ENCODE measurements around the gene LKAAEAR1. TPM values are rescaled to one million over a fixed set of nuclear protein-coding genes. Genes with fewer than 3 reads are reported as not detected.

LKAAEAR1 gene
- total and polyA plus RNA-seq, 2 of the 13 experiments (the other 11 are each of a cell fraction or from before 2014, with no cell fraction given): not detected

DNA sequence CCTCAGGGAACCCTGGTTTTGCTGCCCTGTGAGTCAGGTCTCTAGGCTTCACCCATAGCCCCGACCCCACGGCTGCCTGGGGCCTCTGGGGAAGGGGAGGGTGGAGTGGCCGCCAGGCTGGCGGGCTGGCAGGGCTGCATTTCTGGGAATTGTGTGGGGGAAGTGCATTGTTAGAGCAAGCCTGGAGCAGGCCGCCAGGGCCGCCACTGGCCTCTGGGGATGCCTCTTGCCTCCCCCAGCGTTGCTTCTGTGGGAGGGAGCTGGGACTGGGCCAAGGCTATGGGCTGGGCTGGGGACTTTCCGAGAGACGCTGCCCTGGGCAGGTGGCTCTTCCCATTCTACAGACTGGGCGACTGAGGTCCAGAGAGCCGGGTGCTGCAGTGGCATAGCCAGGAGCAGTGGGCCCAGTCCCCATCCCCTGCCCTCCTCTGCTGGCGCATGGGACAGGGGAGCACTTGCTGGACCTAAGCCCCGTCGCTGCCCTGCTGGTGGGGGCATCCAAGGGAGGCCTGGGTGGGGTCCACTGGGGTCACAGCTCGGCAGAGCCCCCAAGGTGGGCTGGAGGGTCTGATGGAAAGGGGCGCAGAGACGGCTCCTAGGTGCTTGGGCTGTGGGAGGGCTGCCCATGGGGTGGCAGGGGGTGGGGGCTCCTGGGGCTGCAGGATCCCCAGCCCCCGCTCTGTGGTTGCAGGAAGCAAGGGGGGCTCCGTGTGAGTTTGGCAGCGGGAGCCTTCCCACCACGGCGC is 28.1 kb downstream of the LKAAEAR1 start (continued):
- TF ChIP-seq, protein P1, sequence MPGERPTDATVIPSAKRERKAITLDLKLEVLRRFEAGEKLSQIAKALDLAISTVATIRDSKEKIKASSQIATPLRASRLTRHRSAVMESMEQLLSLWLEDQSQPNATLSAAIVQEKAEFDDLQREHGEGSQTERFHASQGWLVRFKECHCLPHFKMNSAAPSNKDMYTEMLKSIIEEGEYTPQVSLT (CRISPR knock-in tag; IDR thresholded peaks at IDR 0.05; ENCODE audit: borderline replicate concordance, low read depth): no peak
- TF ChIP-seq NR3C1 (CRISPR knock-in tag; IDR thresholded peaks at IDR 0.05) (no peak), ZNF329 (CRISPR knock-in tag; IDR thresholded peaks at IDR 0.05; ENCODE audit: low read depth) (no peak), NFE2L2 (IDR thresholded peaks at IDR 0.05; ENCODE audit: low read length) (no peak), ZNF577 (CRISPR knock-in tag; IDR thresholded peaks at IDR 0.05; ENCODE audit: borderline replicate concordance, low read depth) (no peak), TBP (CRISPR knock-in tag; IDR thresholded peaks at IDR 0.05) (0 out of 2 replicates have a peak, but pooled peaks have one; percentile 29), KDM5A (IDR thresholded peaks at IDR 0.05; ENCODE audit: borderline replicate concordance, low read length) (0 out of 2 replicates have a peak, but pooled peaks have one; percentile 25), SRSF1 (optimal IDR thresholded peaks at IDR 0.05; ENCODE audit: low read depth, low read length) (peak; percentile 44), TAF15 (IDR thresholded peaks at IDR 0.05; ENCODE audit: low read depth, low read length, poor library complexity, severe bottlenecking) (no peak), HNF4G (IDR thresholded peaks at IDR 0.05; ENCODE audit: borderline replicate concordance, low read depth, low read length) (peak; percentile 24; the same call in 1 of the 2 replicates), HNF4G (CRISPR knock-in tag; IDR thresholded peaks at IDR 0.05; ENCODE audit: borderline replicate concordance, low read depth) (peak; percentile 54; the same call in 1 of the 2 replicates), ZFP90 (CRISPR knock-in tag; IDR thresholded peaks at IDR 0.05; ENCODE audit: borderline replicate concordance) (no peak), ETV5 (CRISPR knock-in tag; IDR thresholded peaks at IDR 0.05; ENCODE audit: borderline replicate concordance) (peak; percentile 22; the same call in 1 of the 2 replicates), MTA3 (CRISPR knock-in tag; IDR thresholded peaks at IDR 0.05) (no peak), HOXA3 (CRISPR knock-in tag; IDR thresholded peaks at IDR 0.05) (peak; percentile 60)
- TF ChIP-seq, protein P2, sequence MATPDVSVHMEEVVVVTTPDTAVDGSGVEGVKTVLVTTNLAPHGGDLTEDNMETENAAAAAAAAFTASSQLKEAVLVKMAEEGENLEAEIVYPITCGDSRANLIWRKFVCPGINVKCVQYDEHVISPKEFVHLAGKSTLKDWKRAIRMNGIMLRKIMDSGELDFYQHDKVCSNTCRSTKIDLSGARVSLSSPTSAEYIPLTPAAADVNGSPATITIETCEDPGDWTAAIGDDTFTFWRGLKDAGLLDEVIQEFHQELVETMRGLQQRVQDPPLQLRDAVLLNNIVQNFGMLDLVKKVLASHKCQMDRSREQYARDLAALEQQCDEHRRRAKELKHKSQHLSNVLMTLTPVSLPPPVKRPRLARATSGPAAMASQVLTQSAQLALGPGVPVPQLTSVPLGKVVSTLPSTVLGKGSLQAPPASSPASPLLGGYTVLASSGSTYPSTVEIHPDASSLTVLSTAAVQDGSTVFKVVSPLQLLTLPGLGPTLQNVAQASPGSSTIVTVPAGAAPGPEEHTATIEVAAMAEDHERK (CRISPR knock-in tag; IDR thresholded peaks at IDR 0.05; ENCODE audit: low read depth): no peak
- TF ChIP-seq, protein P3, sequence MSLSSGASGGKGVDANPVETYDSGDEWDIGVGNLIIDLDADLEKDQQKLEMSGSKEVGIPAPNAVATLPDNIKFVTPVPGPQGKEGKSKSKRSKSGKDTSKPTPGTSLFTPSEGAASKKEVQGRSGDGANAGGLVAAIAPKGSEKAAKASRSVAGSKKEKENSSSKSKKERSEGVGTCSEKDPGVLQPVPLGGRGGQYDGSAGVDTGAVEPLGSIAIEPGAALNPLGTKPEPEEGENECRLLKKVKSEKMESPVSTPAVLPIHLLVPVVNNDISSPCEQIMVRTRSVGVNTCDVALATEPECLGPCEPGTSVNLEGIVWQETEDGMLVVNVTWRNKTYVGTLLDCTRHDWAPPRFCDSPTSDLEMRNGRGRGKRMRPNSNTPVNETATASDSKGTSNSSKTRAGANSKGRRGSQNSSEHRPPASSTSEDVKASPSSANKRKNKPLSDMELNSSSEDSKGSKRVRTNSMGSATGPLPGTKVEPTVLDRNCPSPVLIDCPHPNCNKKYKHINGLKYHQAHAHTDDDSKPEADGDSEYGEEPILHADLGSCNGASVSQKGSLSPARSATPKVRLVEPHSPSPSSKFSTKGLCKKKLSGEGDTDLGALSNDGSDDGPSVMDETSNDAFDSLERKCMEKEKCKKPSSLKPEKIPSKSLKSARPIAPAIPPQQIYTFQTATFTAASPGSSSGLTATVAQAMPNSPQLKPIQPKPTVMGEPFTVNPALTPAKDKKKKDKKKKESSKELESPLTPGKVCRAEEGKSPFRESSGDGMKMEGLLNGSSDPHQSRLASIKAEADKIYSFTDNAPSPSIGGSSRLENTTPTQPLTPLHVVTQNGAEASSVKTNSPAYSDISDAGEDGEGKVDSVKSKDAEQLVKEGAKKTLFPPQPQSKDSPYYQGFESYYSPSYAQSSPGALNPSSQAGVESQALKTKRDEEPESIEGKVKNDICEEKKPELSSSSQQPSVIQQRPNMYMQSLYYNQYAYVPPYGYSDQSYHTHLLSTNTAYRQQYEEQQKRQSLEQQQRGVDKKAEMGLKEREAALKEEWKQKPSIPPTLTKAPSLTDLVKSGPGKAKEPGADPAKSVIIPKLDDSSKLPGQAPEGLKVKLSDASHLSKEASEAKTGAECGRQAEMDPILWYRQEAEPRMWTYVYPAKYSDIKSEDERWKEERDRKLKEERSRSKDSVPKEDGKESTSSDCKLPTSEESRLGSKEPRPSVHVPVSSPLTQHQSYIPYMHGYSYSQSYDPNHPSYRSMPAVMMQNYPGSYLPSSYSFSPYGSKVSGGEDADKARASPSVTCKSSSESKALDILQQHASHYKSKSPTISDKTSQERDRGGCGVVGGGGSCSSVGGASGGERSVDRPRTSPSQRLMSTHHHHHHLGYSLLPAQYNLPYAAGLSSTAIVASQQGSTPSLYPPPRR (CRISPR knock-in tag; IDR thresholded peaks at IDR 0.05; ENCODE audit: borderline replicate concordance): peak; percentile 58
- TF ChIP-seq, protein P4, sequence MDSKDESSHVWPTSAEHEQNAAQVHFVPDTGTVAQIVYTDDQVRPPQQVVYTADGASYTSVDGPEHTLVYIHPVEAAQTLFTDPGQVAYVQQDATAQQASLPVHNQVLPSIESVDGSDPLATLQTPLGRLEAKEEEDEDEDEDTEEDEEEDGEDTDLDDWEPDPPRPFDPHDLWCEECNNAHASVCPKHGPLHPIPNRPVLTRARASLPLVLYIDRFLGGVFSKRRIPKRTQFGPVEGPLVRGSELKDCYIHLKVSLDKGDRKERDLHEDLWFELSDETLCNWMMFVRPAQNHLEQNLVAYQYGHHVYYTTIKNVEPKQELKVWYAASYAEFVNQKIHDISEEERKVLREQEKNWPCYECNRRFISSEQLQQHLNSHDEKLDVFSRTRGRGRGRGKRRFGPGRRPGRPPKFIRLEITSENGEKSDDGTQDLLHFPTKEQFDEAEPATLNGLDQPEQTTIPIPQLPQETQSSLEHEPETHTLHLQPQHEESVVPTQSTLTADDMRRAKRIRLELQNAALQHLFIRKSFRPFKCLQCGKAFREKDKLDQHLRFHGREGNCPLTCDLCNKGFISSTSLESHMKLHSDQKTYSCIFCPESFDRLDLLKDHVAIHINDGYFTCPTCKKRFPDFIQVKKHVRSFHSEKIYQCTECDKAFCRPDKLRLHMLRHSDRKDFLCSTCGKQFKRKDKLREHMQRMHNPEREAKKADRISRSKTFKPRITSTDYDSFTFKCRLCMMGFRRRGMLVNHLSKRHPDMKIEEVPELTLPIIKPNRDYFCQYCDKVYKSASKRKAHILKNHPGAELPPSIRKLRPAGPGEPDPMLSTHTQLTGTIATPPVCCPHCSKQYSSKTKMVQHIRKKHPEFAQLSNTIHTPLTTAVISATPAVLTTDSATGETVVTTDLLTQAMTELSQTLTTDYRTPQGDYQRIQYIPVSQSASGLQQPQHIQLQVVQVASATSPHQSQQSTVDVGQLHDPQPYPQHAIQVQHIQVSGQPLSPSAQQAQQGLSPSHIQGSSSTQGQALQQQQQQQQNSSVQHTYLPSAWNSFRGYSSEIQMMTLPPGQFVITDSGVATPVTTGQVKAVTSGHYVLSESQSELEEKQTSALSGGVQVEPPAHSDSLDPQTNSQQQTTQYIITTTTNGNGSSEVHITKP (CRISPR knock-in tag; IDR thresholded peaks at IDR 0.05; ENCODE audit: low read depth): peak; percentile 25; the same call in 1 of the 2 replicates

Data from HepG2 (cell line).